ENCODE results near the gene AP5M1. TPM values are rescaled to one million over a fixed set of nuclear protein-coding genes. Genes with fewer than 3 reads are reported as not detected.
"Not testable (repeated sequence)": the region's sequence is repeated elsewhere in the genome, so short reads cannot be mapped to it uniquely, and the experiment has no call there.

The AP5M1 gene
- 17.2 TPM for polyA plus RNA-seq (2012; ENCODE audit: low read depth, missing spikeins)

GRCh38 chr14:57268161-57269069, at the start of gene AP5M1, which contains the start of gene EXOC5:
AP5M1 (plus strand) TSS chr14:57268971; CDS start chr14:57269315, 344 bp downstream.
EXOC5 (minus strand) TSS chr14:57268905; CDS start chr14:57268648, 257 bp downstream.
- DNase-seq (ENCODE audit: insufficient read length, low spot score): peak; percentile 64
- peak; percentile 76; the same call in 1 of the 2 replicates for TF ChIP-seq POLR2A (IDR thresholded peaks at IDR 0.05; ENCODE audit: low read depth, low read length)
- peak; percentile 82 for TF ChIP-seq TAF1 (IDR thresholded peaks at IDR 0.05; ENCODE audit: low read depth, low read length)
- TF ChIP-seq POLR2AphosphoS5 (IDR thresholded peaks at IDR 0.05; ENCODE audit: low read depth, low read length): no peak
- TF ChIP-seq POU2F2 (IDR thresholded peaks at IDR 0.05; ENCODE audit: low read depth, low read length): 0 out of 2 replicates have a peak, but pooled peaks have one; percentile 63
- TF ChIP-seq PAX5 (IDR thresholded peaks at IDR 0.05; ENCODE audit: insufficient read depth, low read length, severe bottlenecking): peak; percentile 8
- 0 out of 2 replicates have a peak, but pooled peaks have one; percentile 1 for TF ChIP-seq SPI1 (IDR thresholded peaks at IDR 0.05; ENCODE audit: low read depth, low read length)
- FAIRE-seq: peak; percentile 93

- DNase-seq (ENCODE audit: insufficient read length, low spot score) (no peak), FAIRE-seq (no peak)
- TF ChIP-seq PAX5 (IDR thresholded peaks at IDR 0.05; ENCODE audit: insufficient read depth, low read length, severe bottlenecking) (no peak), POU2F2 (IDR thresholded peaks at IDR 0.05; ENCODE audit: low read depth, low read length) (no peak), POLR2A (IDR thresholded peaks at IDR 0.05; ENCODE audit: low read depth, low read length) (no peak), SPI1 (IDR thresholded peaks at IDR 0.05; ENCODE audit: low read depth, low read length) (no peak), POLR2AphosphoS5 (IDR thresholded peaks at IDR 0.05; ENCODE audit: low read depth, low read length) (no peak), TAF1 (IDR thresholded peaks at IDR 0.05; ENCODE audit: low read depth, low read length) (no peak)
These were observed 46.8 kb upstream of the AP5M1 start for GRCh38 chr14:57221931-57222330.

GRCh38 chr14:57227083-57227482, 41.7 kb upstream of the AP5M1 start:
- no peak for FAIRE-seq
- no peak for TF ChIP-seq POLR2A (IDR thresholded peaks at IDR 0.05; ENCODE audit: low read depth, low read length)
- no peak for DNase-seq (ENCODE audit: insufficient read length, low spot score)

DNA sequence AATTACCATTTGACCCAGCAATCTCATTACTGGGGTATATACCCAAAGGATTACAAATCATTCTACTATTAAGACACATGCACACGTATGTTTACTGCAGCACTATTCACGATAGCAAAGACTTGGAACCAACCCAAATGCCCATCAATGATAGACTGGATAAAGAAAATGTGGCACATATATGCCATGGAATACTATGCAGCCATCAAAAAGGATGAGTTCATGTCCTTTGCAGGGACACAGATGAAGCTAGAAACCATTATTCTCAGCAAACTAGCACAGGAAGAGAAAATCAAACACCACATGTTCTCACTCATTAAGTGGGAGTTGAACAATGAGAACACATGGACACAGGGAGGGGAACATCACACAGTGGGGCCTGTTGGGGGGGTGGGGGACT, 40.5 kb upstream of the AP5M1 start:
- not testable (repeated sequence) for DNase-seq (ENCODE audit: insufficient read length, low spot score); FAIRE-seq

DNA sequence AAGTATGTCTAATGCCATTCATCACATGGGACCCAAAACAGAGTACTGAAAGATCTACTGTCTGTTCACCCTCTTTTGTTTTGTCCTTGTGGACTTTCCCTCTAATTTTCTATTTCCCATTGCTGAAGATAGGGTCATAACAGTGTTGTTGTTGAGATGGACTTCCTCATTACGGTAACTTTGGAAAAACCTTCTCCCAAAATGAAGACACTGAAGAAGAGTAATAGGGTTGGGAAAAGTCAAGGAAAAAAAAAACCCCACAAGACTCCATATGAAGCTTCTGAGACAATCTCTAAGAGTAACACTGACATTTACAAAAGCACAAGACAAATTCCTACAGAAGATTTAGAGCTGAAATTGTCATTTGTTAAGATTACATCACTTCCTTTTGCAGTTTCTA, 36.8 kb upstream of the AP5M1 start:
- TF ChIP-seq POU2F2 (IDR thresholded peaks at IDR 0.05; ENCODE audit: low read depth, low read length) (no peak), PAX5 (IDR thresholded peaks at IDR 0.05; ENCODE audit: insufficient read depth, low read length, severe bottlenecking) (no peak), POLR2AphosphoS5 (IDR thresholded peaks at IDR 0.05; ENCODE audit: low read depth, low read length) (no peak), TAF1 (IDR thresholded peaks at IDR 0.05; ENCODE audit: low read depth, low read length) (no peak), SPI1 (IDR thresholded peaks at IDR 0.05; ENCODE audit: low read depth, low read length) (no peak), POLR2A (IDR thresholded peaks at IDR 0.05; ENCODE audit: low read depth, low read length) (no peak)
- no peak for DNase-seq (ENCODE audit: insufficient read length, low spot score)
- FAIRE-seq: no peak

GRCh38 chr14:57240115-57240514, 28.7 kb upstream of the AP5M1 start:
- FAIRE-seq: not testable (repeated sequence)

GRCh38 chr14:57243320-57243719, 25.5 kb upstream of the AP5M1 start:
- DNase-seq (ENCODE audit: insufficient read length, low spot score) (no peak), FAIRE-seq (no peak)
- no peak for TF ChIP-seq TAF1 (IDR thresholded peaks at IDR 0.05; ENCODE audit: low read depth, low read length)
- TF ChIP-seq POU2F2 (IDR thresholded peaks at IDR 0.05; ENCODE audit: low read depth, low read length): no peak
- TF ChIP-seq POLR2AphosphoS5 (IDR thresholded peaks at IDR 0.05; ENCODE audit: low read depth, low read length): no peak
- no peak for TF ChIP-seq PAX5 (IDR thresholded peaks at IDR 0.05; ENCODE audit: insufficient read depth, low read length, severe bottlenecking)
- no peak for TF ChIP-seq POLR2A (IDR thresholded peaks at IDR 0.05; ENCODE audit: low read depth, low read length)
- TF ChIP-seq SPI1 (IDR thresholded peaks at IDR 0.05; ENCODE audit: low read depth, low read length): no peak

More at GRCh38 chr14:57240115-57240514, 28.7 kb upstream of the AP5M1 start:
- DNase-seq (ENCODE audit: insufficient read length, low spot score): not testable (repeated sequence)

DNA sequence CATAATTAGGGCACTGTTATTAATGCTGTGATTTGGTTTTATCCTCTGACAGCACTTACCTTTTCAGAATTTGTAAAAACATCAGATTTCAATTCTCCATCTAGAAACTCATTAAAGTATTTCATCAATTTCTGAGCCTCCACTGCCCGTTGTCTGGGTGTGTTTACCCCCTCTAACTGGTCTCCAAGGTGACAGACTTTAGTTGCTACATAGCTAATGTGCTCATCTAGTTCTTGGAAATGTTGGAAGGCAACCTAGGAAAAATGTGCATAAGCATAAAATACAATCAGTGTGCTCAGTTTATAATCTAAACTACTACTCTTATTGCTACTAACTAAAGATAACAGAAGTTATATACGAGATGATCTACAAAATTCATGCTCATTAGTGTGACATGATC, 24.7 kb upstream of the AP5M1 start:
- no peak for TF ChIP-seq POU2F2 (IDR thresholded peaks at IDR 0.05; ENCODE audit: low read depth, low read length)
- TF ChIP-seq SPI1 (IDR thresholded peaks at IDR 0.05; ENCODE audit: low read depth, low read length): no peak
- no peak for TF ChIP-seq PAX5 (IDR thresholded peaks at IDR 0.05; ENCODE audit: insufficient read depth, low read length, severe bottlenecking)
- TF ChIP-seq POLR2A (IDR thresholded peaks at IDR 0.05; ENCODE audit: low read depth, low read length): no peak
- TF ChIP-seq POLR2AphosphoS5 (IDR thresholded peaks at IDR 0.05; ENCODE audit: low read depth, low read length): no peak
- no peak for TF ChIP-seq TAF1 (IDR thresholded peaks at IDR 0.05; ENCODE audit: low read depth, low read length)
- DNase-seq (ENCODE audit: insufficient read length, low spot score) (no peak), FAIRE-seq (no peak)

GRCh38 chr14:57245941-57246340, 22.8 kb upstream of the AP5M1 start:
- no peak for TF ChIP-seq PAX5 (IDR thresholded peaks at IDR 0.05; ENCODE audit: insufficient read depth, low read length, severe bottlenecking)
- no peak for TF ChIP-seq TAF1 (IDR thresholded peaks at IDR 0.05; ENCODE audit: low read depth, low read length)
- TF ChIP-seq SPI1 (IDR thresholded peaks at IDR 0.05; ENCODE audit: low read depth, low read length): no peak
- no peak for TF ChIP-seq POLR2A (IDR thresholded peaks at IDR 0.05; ENCODE audit: low read depth, low read length)
- no peak for TF ChIP-seq POLR2AphosphoS5 (IDR thresholded peaks at IDR 0.05; ENCODE audit: low read depth, low read length)
- TF ChIP-seq POU2F2 (IDR thresholded peaks at IDR 0.05; ENCODE audit: low read depth, low read length): no peak
- FAIRE-seq (no peak), DNase-seq (ENCODE audit: insufficient read length, low spot score) (no peak)

DNA sequence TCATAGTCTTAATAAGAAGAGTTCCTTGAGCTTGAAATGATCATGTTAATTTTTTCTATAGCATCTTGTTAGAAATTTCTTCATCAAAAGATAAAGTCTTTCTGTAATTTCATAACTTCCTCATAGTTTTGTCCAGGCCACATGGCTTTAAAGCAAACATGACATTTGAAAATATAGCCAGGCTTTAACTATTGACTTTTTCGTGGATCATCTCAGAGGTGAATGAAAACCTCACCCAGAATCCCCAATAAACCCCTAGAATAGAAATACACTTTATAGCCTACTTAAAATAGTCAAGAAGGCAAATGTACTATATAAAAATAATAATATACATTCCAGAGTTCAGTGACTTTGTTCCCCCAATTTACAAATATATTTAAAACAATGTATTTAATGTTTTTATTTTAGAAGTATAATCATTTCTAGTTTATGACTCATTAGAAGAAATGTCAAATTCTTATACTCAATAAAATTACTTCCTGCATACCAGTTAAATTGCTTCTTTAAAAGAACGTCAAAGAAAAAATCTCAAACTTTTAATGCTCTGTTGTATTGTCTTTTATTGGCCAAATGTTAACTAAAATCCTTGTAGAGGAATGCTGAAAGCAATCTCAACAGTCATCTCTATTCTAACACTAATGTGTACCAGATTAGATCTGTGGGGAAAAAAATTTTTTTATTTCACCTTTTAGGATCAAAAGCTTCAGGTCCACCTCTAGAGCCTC, 21.7 kb upstream of the AP5M1 start:
- no peak for TF ChIP-seq PAX5 (IDR thresholded peaks at IDR 0.05; ENCODE audit: insufficient read depth, low read length, severe bottlenecking)
- DNase-seq (ENCODE audit: insufficient read length, low spot score) (no peak), FAIRE-seq (no peak)

All from GM12891 (cell line).